GM12878 (cell line): Measurements from ENCODE around the gene TTC17. TPM values are rescaled to one million over a fixed set of nuclear protein-coding genes. Genes with fewer than 3 reads are reported as not detected.

Source experiments
- ATAC-seq: fragments of 200-7000 bp; cut with Tn5 transposase; 3 replicates; pipeline ENCODE4 v1.9.1; 2020; ENCODE audit warnings: mild to moderate bottlenecking, moderate library complexity
- BruUV-seq: library from RNA; stranded (reverse); fragments of 400-500 nt; replicated peaks from 2 replicates; lab custom pipeline; 2021; lab: Mats Ljungman, UMichigan
- CTCF ChIA-PET: fragments of 300-600 bp; sonication (Branson Sonifier 250); formaldehyde crosslinking; extraction: SDS; loops from one replicate; lab custom pipeline; 2021; ENCODE audit warnings: inconsistent platforms; lab: Yijun Ruan, JAX
- POLR2A ChIA-PET: fragments of 350-600 bp; formaldehyde crosslinking; extraction: SDS; loops from one replicate; lab custom pipeline; 2021; ENCODE audit warnings: inconsistent platforms; lab: Charles Lee
- RAD21 ChIA-PET: fragments of 300-600 bp; sonication (Branson Sonifier 250); formaldehyde crosslinking; loops from one replicate; lab custom pipeline; 2023; ENCODE audit warnings: antibody characterized with exemption; ENCODE audit not compliant: unreplicated experiment; lab: Charles Lee
- SMC1A ChIA-PET: fragments of 300-600 bp; sonication (Branson Sonifier 250); formaldehyde crosslinking; loops from one replicate; lab custom pipeline; 2023; ENCODE audit not compliant: unreplicated experiment, uncharacterized antibody; lab: Charles Lee
- DNase-seq: peaks from one replicate; pipeline ENCODE4 v3.0.0-alpha.2; 2011; ENCODE audit warnings: low read depth, low spot score
- FAIRE-seq: peaks from 3 replicates; lab custom pipeline; 2011; peaks lifted over from hg19 to GRCh38; lab: Jason Lieb, UNC
- H2AFZ ChIP-seq: 2 replicates; pipeline ENCODE4 v1.6.0; 2011; ENCODE audit warnings: low read depth, low read length, control low read depth; ENCODE audit not compliant: control insufficient read depth
- H3K27ac ChIP-seq: 2 replicates; pipeline ENCODE4 v1.5.1; 2011; ENCODE audit warnings: control low read depth; ENCODE audit not compliant: control insufficient read depth, insufficient read depth
- H3K27me3 ChIP-seq, 2 experiments: replicated peaks in 1 of 2; 2 replicates each; pipeline versions ENCODE4 v1.6.0 to v1.6.1; 2011; ENCODE audit warnings: low read length in 1 of 2; ENCODE audit not compliant: control insufficient read depth in 2 of 2, insufficient read depth in 2 of 2
- H3K36me3 ChIP-seq, 2 experiments: 2 replicates each; pipeline ENCODE4 v1.5.1; 2011; ENCODE audit warnings: low read length in 1 of 2; ENCODE audit not compliant: control insufficient read depth in 2 of 2, insufficient read depth in 2 of 2
- H3K4me1 ChIP-seq: 2 replicates; pipeline ENCODE4 v1.6.1; 2011; ENCODE audit warnings: mild to moderate bottlenecking, low read length, moderate library complexity, mixed read lengths; ENCODE audit not compliant: control insufficient read depth, insufficient read depth
- H3K4me2 ChIP-seq: 2 replicates; pipeline ENCODE4 v1.6.0; 2011; ENCODE audit warnings: control low read depth; ENCODE audit not compliant: control insufficient read depth, insufficient read depth
- H3K4me3 ChIP-seq: fragments of 200-600 bp; sonication (generic); 2 replicates; pipeline ENCODE4 v1.5.1; 2016
- H3K79me2 ChIP-seq: 2 replicates; pipeline ENCODE4 v1.6.0; 2011; ENCODE audit warnings: low read length; ENCODE audit not compliant: control insufficient read depth, insufficient read depth
- H3K9ac ChIP-seq: 2 replicates; pipeline ENCODE4 v1.8.0; 2011; ENCODE audit warnings: low read length, control low read depth, mixed read lengths; ENCODE audit not compliant: control insufficient read depth, insufficient read depth
- H3K9me3 ChIP-seq: replicated peaks from 3 replicates; pipeline ENCODE4 v1.5.1; 2011; ENCODE audit warnings: mild to moderate bottlenecking, low read length; ENCODE audit not compliant: control insufficient read depth, insufficient read depth
- H4K20me1 ChIP-seq: 2 replicates; pipeline ENCODE4 v1.6.0; 2011; ENCODE audit not compliant: control insufficient read depth, insufficient read depth
- ASH2L ChIP-seq: fragments of 300-600, 200-600 bp; sonication (generic); IDR thresholded peaks from 2 replicates; pipeline ENCODE4 v1.6.1; 2017; ENCODE audit warnings: low read depth, mild to moderate bottlenecking, borderline replicate concordance
- BACH1 ChIP-seq: fragments of 450-650 bp; IDR thresholded peaks from 2 replicates; pipeline ENCODE4 v1.6.1; 2017; ENCODE audit warnings: mild to moderate bottlenecking, borderline replicate concordance
- BCL11A ChIP-seq: IDR thresholded peaks from 2 replicates; pipeline ENCODE4 v1.6.1; 2011; ENCODE audit warnings: low read depth, low read length
- HSF1 ChIP-seq: fragments of 150-350 bp; IDR thresholded peaks from 2 replicates; pipeline ENCODE4 v1.6.1; 2014; ENCODE audit warnings: mild to moderate bottlenecking, low read depth, low read length
- PML ChIP-seq: IDR thresholded peaks from 2 replicates; pipeline ENCODE4 v1.6.1; 2012; ENCODE audit warnings: low read length, inconsistent platforms
- SMAD5 ChIP-seq: IDR thresholded peaks from 2 replicates; pipeline ENCODE4 v1.6.1; 2016; ENCODE audit warnings: antibody characterized with exemption, low read depth
- SPI1 ChIP-seq: IDR thresholded peaks from 2 replicates; pipeline ENCODE4 v1.6.1; 2011; ENCODE audit warnings: low read depth, mild to moderate bottlenecking, low read length, moderate library complexity, borderline replicate concordance; ENCODE audit not compliant: insufficient read depth
- TARDBP ChIP-seq: IDR thresholded peaks from 2 replicates; pipeline ENCODE4 v1.6.1; 2016; ENCODE audit warnings: borderline replicate concordance
- WRNIP1 ChIP-seq: IDR thresholded peaks from 2 replicates; pipeline ENCODE4 v1.6.1; 2011; ENCODE audit warnings: low read depth, low read length, improper control_type of control experiment, borderline replicate concordance
- ZSCAN29 ChIP-seq: fragments of 450-650 bp; IDR thresholded peaks from 2 replicates; pipeline ENCODE4 v1.6.1; 2017; ENCODE audit warnings: mild to moderate bottlenecking, moderate library complexity
- WGBS: methylation state at CpG from one replicate; pipeline ENCODE4 v1.1.6; 2016; ENCODE audit warnings: low lambda C conversion rate; ENCODE audit not compliant: insufficient replicate concordance, insufficient coverage; ENCODE audit errors: missing lambda C conversion rate; 5-methylcytosine and 5-hydroxymethylcytosine counted together
- in situ Hi-C: fragments of 300-500 bp; cut with MboI; formaldehyde crosslinking; loops from 9 replicates; pipeline ENCODE4 v1.14.3; 2018; ENCODE audit warnings: mixed read lengths
- intact Hi-C: fragments of 100-400 bp; cut with micrococcal nuclease; formaldehyde crosslinking; loops from one replicate; pipeline ENCODE4 v1.14.2; 2022; ENCODE audit not compliant: unreplicated experiment
- polyA plus RNA-seq, 11 experiments: library from polyadenylated mRNA; depleted of rRNA in 4 of 11; unstranded in 6 of 11; stranded (reverse) in 5 of 11; fragments of >200 nt; fragmentation: Nextera tagmentation in 4 of 11; fragmentation: Illumina TruSeq in 1 of 11; extraction: Ambion mirVana in 4 of 11; extraction: Trizol in 1 of 11; gene quantifications; 1 replicate in 1 of 11; 2 replicates in 10 of 11; pipeline versions ENCODE4 v1.2.1 to v1.2.3, GENCODE V29; 2011 to 2016; ENCODE audit warnings: inconsistent platforms in 2 of 11, missing spikeins in 2 of 11, low read depth in 1 of 11
- total RNA-seq, 4 experiments: library from RNA; depleted of rRNA in 3 of 4; stranded (reverse); fragments of >200 nt in 3 of 4; fragmentation: Illumina TruSeq in 1 of 4; extraction: Trizol in 1 of 4; gene quantifications; 2 replicates each; pipeline versions ENCODE4 v1.2.1 to v1.2.3, GENCODE V29; 2013 to 2021
- TF ChIP-seq, protein P1 (sequence below): fragments of 450-650 bp; conservative IDR thresholded peaks from 2 replicates; pipeline ENCODE4 v1.6.1; 2017; ENCODE audit warnings: mild to moderate bottlenecking, moderate library complexity
- TF ChIP-seq, protein P2 (sequence below): fragments of 450-650 bp; IDR thresholded peaks from 2 replicates; pipeline ENCODE4 v1.6.1; 2017; ENCODE audit warnings: mild to moderate bottlenecking, moderate library complexity
- TF ChIP-seq, protein P3 (sequence below): fragments of 150-350 bp; IDR thresholded peaks from 2 replicates; pipeline ENCODE4 v1.6.1; 2016; ENCODE audit warnings: low read depth, low read length

TTC17 gene
- total and polyA plus RNA-seq, 10 of the 15 experiments (the other 5 are each of a cell fraction or from before 2014, with no cell fraction given): 15.9 to 116 (median 41.5) TPM

DNA sequence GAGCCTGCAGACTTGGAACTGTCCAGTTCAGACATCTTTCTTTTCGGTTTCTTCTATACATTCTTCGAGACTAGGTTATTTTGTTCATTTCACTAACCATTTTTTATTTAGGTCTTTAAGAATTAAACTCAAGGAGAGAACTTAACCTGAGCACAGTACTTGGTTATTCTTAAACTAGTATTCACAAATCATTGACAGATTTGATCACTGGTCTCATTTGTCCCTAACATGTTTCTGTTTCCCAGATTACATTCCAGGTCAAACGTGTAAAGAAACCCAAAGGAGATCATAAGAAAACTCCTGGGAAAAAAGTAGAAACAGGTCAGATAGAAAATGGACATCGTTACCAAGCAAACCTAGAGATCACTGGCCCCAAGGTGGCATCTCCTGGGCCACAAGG lies 85.1 kb downstream of the TTC17 start:
- ChIA-PET RAD21 (no interaction called here), CTCF (no interaction called here), POLR2A (no interaction called here), SMC1A (no interaction called here)
- 88% methylated on average over 4 of the region's 4 CpGs for WGBS
- Histone ChIP-seq H2AFZ (no peak overlapping the region), H3K9ac (no peak overlapping the region), H3K9me3 (no peaks in the 10 kb centered on the region), H3K4me3 (no peak overlapping the region), H4K20me1 (no peaks in the 10 kb centered on the region), H3K79me2 (no peaks in the 10 kb centered on the region), H3K27me3 (no peaks in the 10 kb centered on the region), H3K4me2 (no peak overlapping the region), H3K36me3 (peaks cover 4 to 17% of the 10 kb centered on the region in 2 experiments; a peak in 2 of 4 replicates), H3K4me1 (no peaks in the 10 kb centered on the region), H3K27ac (no peak overlapping the region)
- in situ Hi-C loops: no loop called here
- no peak for DNase-seq
- BruUV-seq: no TSS peak
- intact Hi-C loops: no loop called here
- no peak for ATAC-seq
- no peak for FAIRE-seq
- TF ChIP-seq, protein P1, sequence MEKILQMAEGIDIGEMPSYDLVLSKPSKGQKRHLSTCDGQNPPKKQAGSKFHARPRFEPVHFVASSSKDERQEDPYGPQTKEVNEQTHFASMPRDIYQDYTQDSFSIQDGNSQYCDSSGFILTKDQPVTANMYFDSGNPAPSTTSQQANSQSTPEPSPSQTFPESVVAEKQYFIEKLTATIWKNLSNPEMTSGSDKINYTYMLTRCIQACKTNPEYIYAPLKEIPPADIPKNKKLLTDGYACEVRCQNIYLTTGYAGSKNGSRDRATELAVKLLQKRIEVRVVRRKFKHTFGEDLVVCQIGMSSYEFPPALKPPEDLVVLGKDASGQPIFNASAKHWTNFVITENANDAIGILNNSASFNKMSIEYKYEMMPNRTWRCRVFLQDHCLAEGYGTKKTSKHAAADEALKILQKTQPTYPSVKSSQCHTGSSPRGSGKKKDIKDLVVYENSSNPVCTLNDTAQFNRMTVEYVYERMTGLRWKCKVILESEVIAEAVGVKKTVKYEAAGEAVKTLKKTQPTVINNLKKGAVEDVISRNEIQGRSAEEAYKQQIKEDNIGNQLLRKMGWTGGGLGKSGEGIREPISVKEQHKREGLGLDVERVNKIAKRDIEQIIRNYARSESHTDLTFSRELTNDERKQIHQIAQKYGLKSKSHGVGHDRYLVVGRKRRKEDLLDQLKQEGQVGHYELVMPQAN: no peak
- TF ChIP-seq TARDBP (no peak), SMAD5 (no peak), BACH1 (no peak), HSF1 (no peak), PML (no peak), BCL11A (no peak), WRNIP1 (no peak), ZSCAN29 (no peak), SPI1 (no peak), ASH2L (no peak)
- TF ChIP-seq, protein P2, sequence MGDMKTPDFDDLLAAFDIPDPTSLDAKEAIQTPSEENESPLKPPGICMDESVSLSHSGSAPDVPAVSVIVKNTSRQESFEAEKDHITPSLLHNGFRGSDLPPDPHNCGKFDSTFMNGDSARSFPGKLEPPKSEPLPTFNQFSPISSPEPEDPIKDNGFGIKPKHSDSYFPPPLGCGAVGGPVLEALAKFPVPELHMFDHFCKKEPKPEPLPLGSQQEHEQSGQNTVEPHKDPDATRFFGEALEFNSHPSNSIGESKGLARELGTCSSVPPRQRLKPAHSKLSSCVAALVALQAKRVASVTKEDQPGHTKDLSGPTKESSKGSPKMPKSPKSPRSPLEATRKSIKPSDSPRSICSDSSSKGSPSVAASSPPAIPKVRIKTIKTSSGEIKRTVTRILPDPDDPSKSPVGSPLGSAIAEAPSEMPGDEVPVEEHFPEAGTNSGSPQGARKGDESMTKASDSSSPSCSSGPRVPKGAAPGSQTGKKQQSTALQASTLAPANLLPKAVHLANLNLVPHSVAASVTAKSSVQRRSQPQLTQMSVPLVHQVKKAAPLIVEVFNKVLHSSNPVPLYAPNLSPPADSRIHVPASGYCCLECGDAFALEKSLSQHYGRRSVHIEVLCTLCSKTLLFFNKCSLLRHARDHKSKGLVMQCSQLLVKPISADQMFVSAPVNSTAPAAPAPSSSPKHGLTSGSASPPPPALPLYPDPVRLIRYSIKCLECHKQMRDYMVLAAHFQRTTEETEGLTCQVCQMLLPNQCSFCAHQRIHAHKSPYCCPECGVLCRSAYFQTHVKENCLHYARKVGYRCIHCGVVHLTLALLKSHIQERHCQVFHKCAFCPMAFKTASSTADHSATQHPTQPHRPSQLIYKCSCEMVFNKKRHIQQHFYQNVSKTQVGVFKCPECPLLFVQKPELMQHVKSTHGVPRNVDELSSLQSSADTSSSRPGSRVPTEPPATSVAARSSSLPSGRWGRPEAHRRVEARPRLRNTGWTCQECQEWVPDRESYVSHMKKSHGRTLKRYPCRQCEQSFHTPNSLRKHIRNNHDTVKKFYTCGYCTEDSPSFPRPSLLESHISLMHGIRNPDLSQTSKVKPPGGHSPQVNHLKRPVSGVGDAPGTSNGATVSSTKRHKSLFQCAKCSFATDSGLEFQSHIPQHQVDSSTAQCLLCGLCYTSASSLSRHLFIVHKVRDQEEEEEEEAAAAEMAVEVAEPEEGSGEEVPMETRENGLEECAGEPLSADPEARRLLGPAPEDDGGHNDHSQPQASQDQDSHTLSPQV: no peak
- TF ChIP-seq, protein P3, sequence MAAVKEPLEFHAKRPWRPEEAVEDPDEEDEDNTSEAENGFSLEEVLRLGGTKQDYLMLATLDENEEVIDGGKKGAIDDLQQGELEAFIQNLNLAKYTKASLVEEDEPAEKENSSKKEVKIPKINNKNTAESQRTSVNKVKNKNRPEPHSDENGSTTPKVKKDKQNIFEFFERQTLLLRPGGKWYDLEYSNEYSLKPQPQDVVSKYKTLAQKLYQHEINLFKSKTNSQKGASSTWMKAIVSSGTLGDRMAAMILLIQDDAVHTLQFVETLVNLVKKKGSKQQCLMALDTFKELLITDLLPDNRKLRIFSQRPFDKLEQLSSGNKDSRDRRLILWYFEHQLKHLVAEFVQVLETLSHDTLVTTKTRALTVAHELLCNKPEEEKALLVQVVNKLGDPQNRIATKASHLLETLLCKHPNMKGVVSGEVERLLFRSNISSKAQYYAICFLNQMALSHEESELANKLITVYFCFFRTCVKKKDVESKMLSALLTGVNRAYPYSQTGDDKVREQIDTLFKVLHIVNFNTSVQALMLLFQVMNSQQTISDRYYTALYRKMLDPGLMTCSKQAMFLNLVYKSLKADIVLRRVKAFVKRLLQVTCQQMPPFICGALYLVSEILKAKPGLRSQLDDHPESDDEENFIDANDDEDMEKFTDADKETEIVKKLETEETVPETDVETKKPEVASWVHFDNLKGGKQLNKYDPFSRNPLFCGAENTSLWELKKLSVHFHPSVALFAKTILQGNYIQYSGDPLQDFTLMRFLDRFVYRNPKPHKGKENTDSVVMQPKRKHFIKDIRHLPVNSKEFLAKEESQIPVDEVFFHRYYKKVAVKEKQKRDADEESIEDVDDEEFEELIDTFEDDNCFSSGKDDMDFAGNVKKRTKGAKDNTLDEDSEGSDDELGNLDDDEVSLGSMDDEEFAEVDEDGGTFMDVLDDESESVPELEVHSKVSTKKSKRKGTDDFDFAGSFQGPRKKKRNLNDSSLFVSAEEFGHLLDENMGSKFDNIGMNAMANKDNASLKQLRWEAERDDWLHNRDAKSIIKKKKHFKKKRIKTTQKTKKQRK: no peak
